ENCODE data around the gene LRRC10B.

The LRRC10B gene

DNA sequence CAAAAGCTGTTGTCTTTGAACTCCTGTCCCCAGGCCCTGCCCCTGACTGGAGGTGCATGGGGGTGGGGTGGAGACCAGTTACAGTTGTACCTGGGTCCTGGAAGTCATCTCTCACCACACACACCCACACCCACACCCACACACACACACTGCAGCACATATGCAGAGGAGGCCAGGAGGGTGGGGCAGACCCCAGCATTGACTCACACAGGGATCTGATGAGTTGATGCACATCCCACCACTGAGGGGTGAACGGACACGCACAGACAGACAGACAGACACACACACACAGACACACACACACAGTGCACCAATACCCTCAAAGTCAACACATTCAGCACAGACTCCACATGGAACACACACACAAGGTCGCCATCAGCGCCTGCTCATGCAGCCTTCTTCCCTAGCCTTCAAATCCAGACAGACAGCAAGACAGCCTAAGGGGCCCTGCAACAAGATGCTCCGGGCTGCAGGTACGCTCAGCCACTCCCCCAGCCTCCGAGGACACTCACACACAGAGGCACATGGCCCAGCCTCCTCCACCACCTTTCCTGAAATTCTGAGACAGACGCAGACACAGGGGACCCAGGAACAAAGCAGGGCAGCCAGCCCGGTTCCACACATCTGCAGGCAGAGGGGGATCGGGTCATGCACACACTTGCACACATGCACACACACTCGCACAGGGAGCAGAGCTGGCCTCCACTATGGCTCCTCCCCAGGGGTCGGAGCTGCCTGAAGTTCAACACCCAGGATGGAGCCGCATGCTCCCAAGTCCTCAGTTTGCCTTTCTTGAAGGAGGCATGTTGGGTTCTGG, 45.8 kb downstream of the LRRC10B start:
- no peak for DNase-seq (ENCODE audit: low read depth)
- TF ChIP-seq, protein P1, sequence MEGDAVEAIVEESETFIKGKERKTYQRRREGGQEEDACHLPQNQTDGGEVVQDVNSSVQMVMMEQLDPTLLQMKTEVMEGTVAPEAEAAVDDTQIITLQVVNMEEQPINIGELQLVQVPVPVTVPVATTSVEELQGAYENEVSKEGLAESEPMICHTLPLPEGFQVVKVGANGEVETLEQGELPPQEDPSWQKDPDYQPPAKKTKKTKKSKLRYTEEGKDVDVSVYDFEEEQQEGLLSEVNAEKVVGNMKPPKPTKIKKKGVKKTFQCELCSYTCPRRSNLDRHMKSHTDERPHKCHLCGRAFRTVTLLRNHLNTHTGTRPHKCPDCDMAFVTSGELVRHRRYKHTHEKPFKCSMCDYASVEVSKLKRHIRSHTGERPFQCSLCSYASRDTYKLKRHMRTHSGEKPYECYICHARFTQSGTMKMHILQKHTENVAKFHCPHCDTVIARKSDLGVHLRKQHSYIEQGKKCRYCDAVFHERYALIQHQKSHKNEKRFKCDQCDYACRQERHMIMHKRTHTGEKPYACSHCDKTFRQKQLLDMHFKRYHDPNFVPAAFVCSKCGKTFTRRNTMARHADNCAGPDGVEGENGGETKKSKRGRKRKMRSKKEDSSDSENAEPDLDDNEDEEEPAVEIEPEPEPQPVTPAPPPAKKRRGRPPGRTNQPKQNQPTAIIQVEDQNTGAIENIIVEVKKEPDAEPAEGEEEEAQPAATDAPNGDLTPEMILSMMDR (IDR thresholded peaks at IDR 0.05; ENCODE audit: low read depth, low read length, missing control alignments) = no peak
- in situ Hi-C loops (cut with HindIII; ENCODE audit: low sequenced_read_pairs) = no loop called here
- no peak overlapping the region for H3K4me3 ChIP-seq (ENCODE audit: low read depth, low read length)

DNA sequence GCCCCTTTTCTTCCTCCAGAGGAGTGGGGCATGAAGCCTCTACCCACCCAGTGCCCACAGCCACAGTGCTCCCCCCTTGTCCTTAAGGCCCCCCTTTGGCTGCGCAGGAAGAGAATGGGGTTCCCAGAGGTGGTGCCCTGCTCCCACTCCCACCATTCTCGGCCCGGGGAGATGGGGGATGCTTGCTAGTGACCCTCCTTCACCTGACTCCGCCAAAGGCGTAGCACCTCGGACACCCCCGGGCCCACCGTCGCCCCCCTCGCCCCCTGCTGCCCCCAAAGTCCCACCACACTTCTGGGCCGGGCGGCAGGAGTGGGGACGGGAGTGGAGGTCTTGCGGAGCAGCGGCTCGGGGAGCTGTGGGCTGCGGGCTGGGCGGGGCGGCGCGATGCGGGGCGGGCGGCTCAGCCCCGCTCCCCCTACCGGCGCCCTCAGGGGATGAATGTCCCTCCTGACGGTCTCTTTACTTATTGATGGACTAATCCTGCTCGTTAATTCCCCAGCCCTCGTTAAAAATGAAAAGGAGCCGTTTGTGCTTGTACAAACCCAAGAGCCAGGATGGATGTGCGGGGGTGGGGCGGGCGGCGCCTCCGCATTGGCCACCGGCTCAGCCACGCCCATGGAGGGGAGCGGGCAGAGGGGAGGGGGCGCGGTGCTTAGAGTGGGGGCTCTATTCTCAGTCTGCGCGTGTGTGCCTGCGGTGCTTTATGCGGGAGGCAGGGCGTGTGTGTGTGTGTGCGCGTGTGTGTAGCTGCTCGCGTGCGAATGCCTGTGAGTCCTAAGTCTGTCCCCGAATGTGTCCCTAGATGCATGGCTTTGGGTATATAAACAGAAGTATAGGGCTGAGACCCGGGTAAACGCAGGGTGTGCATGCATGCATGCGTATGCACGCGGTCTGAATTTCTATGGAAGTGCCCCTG, 46.8 kb downstream of the LRRC10B start:
- in situ Hi-C loops (cut with HindIII; ENCODE audit: low sequenced_read_pairs) = no loop called here
- no peak for DNase-seq (ENCODE audit: low read depth)
- H3K4me3 ChIP-seq (ENCODE audit: low read depth, low read length) = no peak overlapping the region
- TF ChIP-seq, protein P1 (IDR thresholded peaks at IDR 0.05; ENCODE audit: low read depth, low read length, missing control alignments) = no peak

DNA sequence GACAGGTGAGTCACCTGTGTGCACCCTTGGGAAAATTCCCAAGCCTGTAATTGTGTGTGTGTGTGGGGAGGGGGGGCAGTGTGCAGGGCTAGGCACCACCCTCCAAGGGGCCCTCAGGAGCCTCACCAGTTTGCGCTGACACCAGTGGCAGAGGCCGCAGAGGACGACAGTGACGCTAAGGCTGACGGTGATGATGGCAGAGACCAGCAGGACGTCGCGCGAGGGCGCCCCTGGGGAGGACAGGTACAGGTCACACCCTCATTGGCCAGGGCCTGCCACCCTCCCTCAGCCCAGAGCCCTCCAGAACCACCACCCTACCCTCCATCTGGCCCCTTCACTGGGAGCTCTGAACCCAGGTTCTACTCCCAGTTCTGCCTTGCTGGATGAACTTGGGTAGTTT, 47.4 kb downstream of the LRRC10B start:
- H3K4me3 ChIP-seq (ENCODE audit: low read depth, low read length) = no peak overlapping the region
- in situ Hi-C loops (cut with HindIII; ENCODE audit: low sequenced_read_pairs) = no loop called here
- no peak for DNase-seq (ENCODE audit: low read depth)
- TF ChIP-seq, protein P1 (IDR thresholded peaks at IDR 0.05; ENCODE audit: low read depth, low read length, missing control alignments) = no peak

DNA sequence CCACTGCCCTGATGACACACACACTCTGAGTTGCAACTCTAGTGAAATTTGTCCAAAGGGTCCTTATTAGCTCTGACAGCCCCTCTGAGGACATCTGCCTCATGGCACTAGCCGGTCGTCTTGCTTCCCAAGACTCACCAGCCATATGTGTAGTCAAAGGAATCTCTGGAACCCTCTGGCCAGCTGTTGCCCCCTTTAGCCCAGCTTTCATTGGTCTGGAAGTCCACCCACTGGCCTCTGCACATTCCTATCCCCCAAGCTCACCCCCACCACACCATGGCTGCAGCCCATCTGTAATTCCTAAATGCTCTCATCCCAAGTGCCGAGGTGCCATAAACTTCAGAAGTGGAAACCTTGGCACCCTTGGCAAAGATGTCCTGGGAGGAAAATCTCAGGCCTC, 48.1 kb downstream of the LRRC10B start:
- TF ChIP-seq, protein P1 (IDR thresholded peaks at IDR 0.05; ENCODE audit: low read depth, low read length, missing control alignments) = no peak
- in situ Hi-C loops (cut with HindIII; ENCODE audit: low sequenced_read_pairs) = no loop called here
- no peak for DNase-seq (ENCODE audit: low read depth)
- no peak overlapping the region for H3K4me3 ChIP-seq (ENCODE audit: low read depth, low read length)

Data from astrocyte of the cerebellum (primary cell).